Measurements from ENCODE around the gene GOLGA6B. TPM values are rescaled to one million over a fixed set of nuclear protein-coding genes. Genes with fewer than 3 reads are reported as not detected.

Gene GOLGA6B
- polyA plus RNA-seq, 1 of the 3 experiments (the other 2 are of a cell fraction), result not detected

DNA sequence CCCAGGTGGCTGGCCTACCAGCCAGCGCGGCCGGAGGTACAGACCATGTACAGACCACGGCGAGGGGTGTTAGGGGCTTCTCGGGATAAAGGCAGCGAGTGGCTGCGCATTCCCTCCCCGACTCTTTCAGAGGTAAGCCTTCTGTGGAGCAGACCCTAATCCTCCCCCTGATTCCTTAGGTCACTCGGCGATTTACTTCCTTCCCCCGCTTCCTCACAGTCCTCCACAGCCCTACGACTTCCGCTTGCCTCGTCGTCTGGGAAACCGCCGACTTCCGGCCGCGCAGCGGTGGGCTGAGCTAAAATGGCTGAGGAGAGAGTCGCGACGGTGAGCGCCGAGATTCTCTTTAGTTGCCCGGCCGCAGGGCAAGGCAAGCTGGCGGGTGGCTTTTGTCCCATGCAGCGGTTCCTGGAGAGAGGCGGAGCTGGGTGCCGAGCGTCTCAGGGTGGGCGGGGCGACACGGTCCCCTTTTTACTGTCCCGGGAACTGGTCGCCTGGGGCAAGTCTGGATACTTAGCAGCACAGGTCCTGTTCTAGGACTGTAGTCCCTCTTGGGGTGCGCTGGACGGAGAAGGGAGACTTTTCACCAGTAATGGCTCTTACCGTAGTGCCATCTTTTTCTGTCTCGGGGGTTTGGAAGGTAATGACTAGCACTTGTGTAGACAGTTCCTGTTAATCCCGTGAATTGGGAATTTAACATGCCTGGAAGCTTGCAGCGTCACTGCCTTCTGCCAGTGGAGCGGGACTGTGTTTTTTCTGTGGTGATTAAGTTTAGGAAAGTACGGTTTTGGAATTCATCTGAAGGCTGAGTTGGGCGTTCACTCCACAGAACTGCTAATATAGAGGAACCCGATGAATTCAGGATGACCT lies 31.7 kb downstream of the GOLGA6B start, which contains the start of the genes BBS4 and HIGD2B (continued):
- TF ChIP-seq TAF1 (IDR thresholded peaks at IDR 0.05; ENCODE audit: borderline replicate concordance, low read depth, low read length) (peak; percentile 96), POLR2AphosphoS5 (IDR thresholded peaks at IDR 0.05; ENCODE audit: low read depth, low read length) (peak; percentile 94), TEAD4 (IDR thresholded peaks at IDR 0.05; ENCODE audit: borderline replicate concordance, insufficient read depth) (no peak), CHD2 (IDR thresholded peaks at IDR 0.05; ENCODE audit: low read length, partially characterized antibody) (peak; percentile 66), EP300 (IDR thresholded peaks at IDR 0.05; ENCODE audit: borderline replicate concordance in 1 of 2, low read depth in 1 of 2, low read length in 1 of 2) (no peak), RFX5 (IDR thresholded peaks at IDR 0.05; ENCODE audit: low read length) (no peak), RCOR1 (IDR thresholded peaks at IDR 0.05; ENCODE audit: low read length) (peak; percentile 39; the same call in 1 of the 2 replicates), GABPA (IDR thresholded peaks at IDR 0.05; ENCODE audit: low read depth) (peak; percentile 90), RXRA (IDR thresholded peaks at IDR 0.05; ENCODE audit: borderline replicate concordance, low read depth) (no peak), USF1 (IDR thresholded peaks at IDR 0.05; ENCODE audit: borderline replicate concordance, low read depth) (0 out of 2 replicates have a peak, but pooled peaks have one; percentile 13)
- TF ChIP-seq, protein P1, sequence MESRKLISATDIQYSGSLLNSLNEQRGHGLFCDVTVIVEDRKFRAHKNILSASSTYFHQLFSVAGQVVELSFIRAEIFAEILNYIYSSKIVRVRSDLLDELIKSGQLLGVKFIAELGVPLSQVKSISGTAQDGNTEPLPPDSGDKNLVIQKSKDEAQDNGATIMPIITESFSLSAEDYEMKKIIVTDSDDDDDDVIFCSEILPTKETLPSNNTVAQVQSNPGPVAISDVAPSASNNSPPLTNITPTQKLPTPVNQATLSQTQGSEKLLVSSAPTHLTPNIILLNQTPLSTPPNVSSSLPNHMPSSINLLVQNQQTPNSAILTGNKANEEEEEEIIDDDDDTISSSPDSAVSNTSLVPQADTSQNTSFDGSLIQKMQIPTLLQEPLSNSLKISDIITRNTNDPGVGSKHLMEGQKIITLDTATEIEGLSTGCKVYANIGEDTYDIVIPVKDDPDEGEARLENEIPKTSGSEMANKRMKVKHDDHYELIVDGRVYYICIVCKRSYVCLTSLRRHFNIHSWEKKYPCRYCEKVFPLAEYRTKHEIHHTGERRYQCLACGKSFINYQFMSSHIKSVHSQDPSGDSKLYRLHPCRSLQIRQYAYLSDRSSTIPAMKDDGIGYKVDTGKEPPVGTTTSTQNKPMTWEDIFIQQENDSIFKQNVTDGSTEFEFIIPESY (IDR thresholded peaks at IDR 0.05; ENCODE audit: borderline replicate concordance, low read depth), result no peak

- H3K4me2 ChIP-seq, result no peak overlapping the region
- H3K9me3 ChIP-seq, result no peaks in the 10 kb centered on the region
- H3K36me3 ChIP-seq (replicated peaks in 1 of 2; ENCODE audit: control insufficient read depth in 1 of 2, insufficient read depth in 2 of 2, low read length in 1 of 2), result no peaks in the 10 kb centered on the region
- H3K79me2 ChIP-seq (ENCODE audit: insufficient read depth), result peaks cover 45% of the 10 kb centered on the region
- 98% methylated on average over 5 of the region's 5 CpGs for WGBS (ENCODE audit: low lambda C conversion rate)
- no peaks in the 10 kb centered on the region for H3K27me3 ChIP-seq (ENCODE audit: insufficient read depth)
- H3K4me3 ChIP-seq (ENCODE audit: low read depth in 2 of 2, low read length in 1 of 2), result no peak overlapping the region
- no peak overlapping the region for H3K9ac ChIP-seq
- no peaks in the 10 kb centered on the region; the same call in 1 of the 2 replicates for H4K20me1 ChIP-seq (ENCODE audit: insufficient read depth)
- peaks cover 3 to 5% of the 10 kb centered on the region in 2 experiments; a peak in 3 of 4 replicates for H3K4me1 ChIP-seq (ENCODE audit: control insufficient read depth in 1 of 2, insufficient read depth in 2 of 2, low read depth in 1 of 2, low read length in 1 of 2)
- H2AFZ ChIP-seq (ENCODE audit: low read depth), result no peak overlapping the region
- ChIA-PET POLR2A (no interaction called here), CTCF (interaction anchor here (1.3 to 2.3 kb wide), 3 partner anchors 18 to 89 kb away, joined by 3 to 8 read pairs (median 7); no protein-coding TSS in a partner anchor)
- no peaks in the 10 kb centered on the region for H3K9me2 ChIP-seq
- no peak for DNase-seq
- TF ChIP-seq, protein P2, sequence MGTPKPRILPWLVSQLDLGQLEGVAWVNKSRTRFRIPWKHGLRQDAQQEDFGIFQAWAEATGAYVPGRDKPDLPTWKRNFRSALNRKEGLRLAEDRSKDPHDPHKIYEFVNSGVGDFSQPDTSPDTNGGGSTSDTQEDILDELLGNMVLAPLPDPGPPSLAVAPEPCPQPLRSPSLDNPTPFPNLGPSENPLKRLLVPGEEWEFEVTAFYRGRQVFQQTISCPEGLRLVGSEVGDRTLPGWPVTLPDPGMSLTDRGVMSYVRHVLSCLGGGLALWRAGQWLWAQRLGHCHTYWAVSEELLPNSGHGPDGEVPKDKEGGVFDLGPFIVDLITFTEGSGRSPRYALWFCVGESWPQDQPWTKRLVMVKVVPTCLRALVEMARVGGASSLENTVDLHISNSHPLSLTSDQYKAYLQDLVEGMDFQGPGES (IDR thresholded peaks at IDR 0.05; ENCODE audit: low read depth, low read length), result no peak
- TF ChIP-seq GATA2 (CRISPR knock-in tag; IDR thresholded peaks at IDR 0.05), result no peak
- no peak for TF ChIP-seq RAD21 (IDR thresholded peaks at IDR 0.05; ENCODE audit: low read length)
- no peak for TF ChIP-seq POLR2AphosphoS5 (IDR thresholded peaks at IDR 0.05; ENCODE audit: low read depth, low read length)
- TF ChIP-seq CHD2 (IDR thresholded peaks at IDR 0.05; ENCODE audit: low read length, partially characterized antibody), result no peak
- TF ChIP-seq FOXM1 (IDR thresholded peaks at IDR 0.05; ENCODE audit: low read depth), result no peak
- TF ChIP-seq, protein P1 (IDR thresholded peaks at IDR 0.05; ENCODE audit: borderline replicate concordance, low read depth), result no peak
- no peak for TF ChIP-seq RFX5 (IDR thresholded peaks at IDR 0.05; ENCODE audit: low read length)
- TF ChIP-seq TAF1 (IDR thresholded peaks at IDR 0.05; ENCODE audit: borderline replicate concordance, low read depth, low read length), result no peak
- TF ChIP-seq MXI1 (IDR thresholded peaks at IDR 0.05; ENCODE audit: low read depth, low read length), result no peak
- H3K27ac ChIP-seq (ENCODE audit: low read depth in 2 of 2, low read length in 1 of 2), result no peak overlapping the region
- H3F3A ChIP-seq (replicated peaks; ENCODE audit: insufficient read depth), result peaks cover 17% of the 10 kb centered on the region
Observed at GRCh38 chr15:72688697-72689096, 34.2 kb downstream of the GOLGA6B start.

Data from SK-N-SH (cell line).